Measurements from ENCODE around the gene FCRL4.

Gene FCRL4

DNA sequence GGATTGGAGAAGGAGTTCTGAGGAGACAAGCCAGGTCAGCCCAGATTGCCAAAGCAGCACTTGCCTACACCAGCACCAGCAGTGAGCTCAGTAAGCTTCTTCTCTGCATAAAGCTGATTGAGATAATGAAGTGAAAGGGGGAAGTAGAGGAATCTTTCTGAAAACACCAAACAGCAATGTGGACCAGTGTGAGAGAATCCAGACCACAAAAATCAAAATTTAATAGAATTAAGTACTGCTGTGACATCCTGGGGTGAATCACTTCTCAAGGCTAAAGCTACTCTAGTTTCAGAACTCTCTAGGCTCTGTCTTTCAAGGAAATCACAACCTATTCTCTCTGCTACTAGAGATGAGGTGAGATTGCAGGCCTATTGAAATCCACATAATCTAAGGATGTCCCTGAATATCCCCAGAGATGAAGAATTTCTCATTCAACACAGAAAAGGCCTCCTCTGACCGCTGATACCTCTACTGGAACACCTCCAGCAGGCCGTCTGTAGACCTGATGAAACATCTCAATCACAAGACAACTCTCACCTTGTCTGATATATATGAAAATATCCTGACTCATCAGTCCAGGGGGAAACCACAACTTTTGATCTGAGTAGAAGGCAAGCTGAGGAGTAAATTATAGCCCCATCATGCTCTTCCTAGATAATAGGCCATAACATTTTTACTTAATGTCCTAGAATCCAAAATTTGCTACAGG, at the start of gene FCRL4:
Gene FCRL4 (minus strand): TSS at position 127 of the 709 bp plus-strand sequence. CDS start 141 bp downstream, outside the sequence.
- DNase-seq: no peak

DNA sequence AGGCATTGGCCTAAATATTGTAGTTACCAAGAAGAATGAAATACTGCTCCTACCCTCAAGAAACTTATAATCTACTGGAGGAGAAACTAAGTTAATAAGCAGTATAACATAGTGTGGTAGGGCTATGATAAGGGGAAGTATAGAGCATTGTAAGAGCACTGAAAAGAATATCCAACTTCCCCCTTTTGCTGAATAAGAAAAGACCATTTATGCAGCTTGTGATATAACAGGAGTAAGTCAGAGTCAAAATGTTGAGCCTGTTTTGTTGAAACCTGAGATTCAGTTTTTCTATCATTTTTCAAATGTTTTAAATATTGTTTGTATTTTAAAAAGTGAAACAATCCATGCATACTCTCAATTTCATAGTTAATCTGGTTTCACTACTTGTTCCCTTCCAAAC, 48.3 kb upstream of the FCRL4 start:
- no peak for DNase-seq

DNA sequence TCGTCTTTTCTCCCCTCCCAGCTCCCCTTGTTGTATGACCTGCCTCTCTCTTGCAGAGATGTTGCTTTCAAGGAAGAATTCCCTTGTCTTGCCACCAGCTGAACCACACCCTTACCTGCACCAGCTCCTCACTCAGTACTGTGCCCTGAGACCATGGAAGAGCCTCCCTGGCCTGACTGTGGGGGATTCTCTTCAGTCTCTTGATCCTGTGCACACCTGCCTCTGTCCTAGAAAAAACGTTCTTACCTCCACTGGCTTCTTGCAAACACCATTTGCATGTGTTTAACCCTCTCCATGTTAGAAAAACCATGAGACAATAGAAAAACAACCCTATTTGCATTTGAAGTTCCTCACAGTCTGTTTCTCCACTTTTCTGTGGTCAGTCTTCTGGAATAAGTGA, 43.3 kb upstream of the FCRL4 start:
- DNase-seq: no peak

DNA sequence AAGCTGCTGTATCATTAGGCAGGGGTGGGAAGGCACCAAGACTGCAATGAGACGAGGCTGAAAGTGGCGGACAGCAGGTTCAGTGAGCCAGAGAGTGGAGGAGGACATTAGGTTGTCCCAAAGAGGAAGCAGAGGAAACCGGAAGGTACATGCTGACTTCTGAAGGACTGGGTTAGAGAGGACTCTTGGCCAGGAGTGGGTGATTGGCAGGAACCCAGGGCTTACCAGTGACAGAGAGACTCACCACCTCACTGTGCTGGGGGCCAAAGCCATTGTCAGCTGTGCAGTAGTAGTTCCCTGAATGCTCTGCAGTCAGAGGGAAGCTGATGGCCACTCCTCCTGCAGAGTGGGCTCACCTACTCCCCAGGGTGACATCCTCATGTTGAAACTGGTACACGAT, 41.9 kb upstream of the FCRL4 start:
- DNase-seq: no peak

DNA sequence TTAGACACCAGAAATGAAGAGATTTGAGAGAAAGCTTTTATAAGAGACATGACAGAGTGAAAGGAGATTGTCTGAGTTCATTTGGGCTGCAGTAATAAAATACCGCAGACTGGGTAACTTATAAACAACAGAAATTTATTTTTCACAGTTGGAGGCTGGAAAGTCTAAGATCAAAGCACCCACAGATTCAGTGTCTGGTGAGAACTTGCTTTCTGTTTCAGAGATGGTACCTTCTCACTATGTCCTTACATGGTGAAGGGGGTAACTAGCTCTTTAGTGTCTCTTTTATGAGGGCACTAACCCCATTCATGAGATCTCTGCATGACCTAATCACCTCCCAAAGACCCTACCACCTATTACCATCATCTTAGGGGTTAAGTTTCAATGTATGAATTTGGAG, 30.9 kb upstream of the FCRL4 start:
- DNase-seq: no peak

DNA sequence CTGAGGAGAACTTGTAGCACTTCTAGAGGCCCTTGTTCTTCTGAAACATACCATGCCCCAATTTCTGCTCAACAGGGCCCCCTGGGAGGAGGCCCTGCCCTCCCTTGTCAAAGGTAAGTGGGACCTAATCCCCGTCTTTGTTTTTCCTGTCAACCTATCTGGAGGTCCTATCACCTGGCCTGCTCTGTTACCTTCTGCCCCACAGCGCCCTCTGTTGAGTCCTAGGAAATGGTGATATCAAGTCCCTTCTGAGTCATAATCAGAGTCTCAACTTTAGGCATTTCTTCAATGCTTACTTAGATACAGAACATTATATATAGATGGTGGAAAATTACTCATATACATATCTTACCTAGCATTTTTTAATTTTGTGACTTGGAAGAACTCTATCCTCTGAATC, 28.2 kb upstream of the FCRL4 start:
- DNase-seq: no peak

DNA sequence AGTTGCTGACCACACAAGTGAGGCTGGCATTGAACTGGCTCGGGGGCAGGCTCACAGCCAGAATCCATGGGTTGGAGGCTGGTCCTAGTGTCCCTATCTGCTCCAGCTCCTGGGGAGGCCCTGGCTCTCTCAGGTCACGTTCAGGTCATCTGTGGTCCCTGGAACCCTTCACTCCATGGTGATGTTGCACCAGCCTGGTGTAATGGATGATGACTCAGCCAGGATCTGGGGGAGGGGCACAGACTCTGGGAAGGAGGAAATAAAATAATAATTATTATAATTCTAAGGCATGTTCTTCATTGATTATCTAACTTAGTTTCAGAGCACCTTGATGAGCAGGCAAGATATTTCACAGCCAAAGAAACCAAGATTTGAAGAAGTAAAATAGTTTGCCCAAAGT, 26.6 kb upstream of the FCRL4 start:
- DNase-seq: peak; percentile 3

DNA sequence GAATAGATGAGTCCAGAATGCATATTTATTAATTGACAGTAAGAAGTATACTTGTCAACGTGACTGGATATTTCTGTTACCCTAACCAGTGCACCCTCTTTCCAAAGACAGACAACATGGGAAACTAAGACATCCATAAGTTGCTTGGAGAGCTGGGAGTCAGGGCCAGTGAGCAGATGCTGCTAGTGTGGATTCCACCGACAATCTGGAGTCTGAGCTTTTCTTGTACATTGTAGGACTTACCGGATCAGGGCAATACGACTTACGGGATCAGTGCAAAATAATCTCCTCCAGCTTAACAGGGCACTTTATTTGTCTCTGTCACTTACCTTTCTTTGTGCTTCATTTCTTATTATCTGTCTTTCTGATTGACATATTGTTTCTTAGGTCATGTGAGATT, 24.6 kb upstream of the FCRL4 start:
- no peak for DNase-seq

DNA sequence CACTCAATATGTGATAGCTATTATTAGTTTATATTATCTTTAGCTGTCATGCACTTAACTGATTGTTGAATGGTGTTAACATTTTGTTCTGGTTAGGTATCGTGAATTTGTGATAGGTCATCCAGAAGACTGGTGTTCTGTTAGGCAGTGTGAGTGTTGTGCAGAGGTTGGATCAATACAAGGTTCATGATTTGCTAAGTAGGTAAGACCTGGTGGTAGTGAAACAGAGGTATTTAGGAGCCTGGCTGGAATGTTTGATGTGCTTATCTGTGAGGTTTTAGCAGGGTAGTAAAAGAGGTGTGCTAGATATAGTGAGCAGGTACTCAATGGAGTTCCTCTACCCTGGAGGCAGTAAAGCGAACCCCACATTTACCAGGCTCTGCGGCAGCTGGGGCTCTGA, 20.3 kb upstream of the FCRL4 start:
- DNase-seq: no peak

DNA sequence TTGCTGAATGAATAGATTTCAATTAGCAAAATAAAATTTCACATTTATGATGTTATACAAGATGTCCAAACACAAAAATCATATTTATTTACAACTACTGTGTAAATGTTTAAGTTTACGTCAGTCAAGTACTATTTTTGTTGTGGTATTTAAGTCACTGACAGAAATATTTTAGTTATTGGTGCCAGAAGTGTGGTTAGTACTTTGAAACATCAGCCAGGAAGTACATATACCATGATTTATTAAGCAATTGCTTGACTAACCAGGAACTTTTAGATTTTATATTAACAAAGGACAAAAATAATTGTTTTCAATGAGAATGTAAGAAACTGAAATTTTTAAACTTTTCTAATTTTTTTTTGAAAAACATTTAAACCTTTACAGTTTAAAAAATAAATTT, 2.4 kb upstream of the FCRL4 start:
- DNase-seq: no peak

DNA sequence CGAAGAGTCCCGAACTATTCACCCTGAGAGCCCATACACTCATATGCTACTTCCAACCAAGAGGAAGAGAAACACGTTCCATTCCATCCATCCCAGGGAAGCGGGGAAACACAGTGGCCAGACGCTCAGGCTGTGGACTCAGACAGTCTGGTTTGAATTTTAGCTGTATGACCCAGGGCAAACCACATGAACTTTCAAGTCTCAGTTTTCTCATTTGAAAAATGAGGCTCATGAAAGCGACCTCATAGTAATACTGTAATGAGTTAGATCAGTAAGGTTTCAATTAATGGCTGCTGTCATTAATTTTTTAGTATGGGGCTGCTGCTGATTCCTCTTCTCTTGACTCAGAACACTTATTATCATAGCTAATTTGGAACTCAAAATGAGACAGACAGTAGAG, 1.5 kb downstream of the FCRL4 start:
- no peak for DNase-seq

DNA sequence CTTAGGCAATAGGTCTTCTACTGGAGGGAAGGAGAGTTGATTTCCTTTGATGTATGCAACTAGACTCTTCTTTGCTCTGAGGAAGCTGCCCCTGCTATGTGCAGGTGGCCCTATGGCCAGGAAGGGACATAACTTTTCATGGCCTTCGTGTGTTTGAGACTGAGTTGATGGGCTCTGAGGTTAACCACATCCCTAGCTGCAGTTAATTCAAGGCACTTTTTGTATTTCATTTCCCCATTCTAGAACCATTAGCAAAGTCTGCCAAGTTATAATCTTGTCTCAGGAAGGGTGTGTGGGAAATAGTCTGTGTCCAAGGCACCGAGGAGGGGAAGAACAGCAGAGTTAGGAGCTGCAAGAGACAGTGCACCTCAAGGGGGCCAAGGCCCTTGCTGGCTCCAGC, 2.5 kb downstream of the FCRL4 start:
- no peak for DNase-seq

DNA sequence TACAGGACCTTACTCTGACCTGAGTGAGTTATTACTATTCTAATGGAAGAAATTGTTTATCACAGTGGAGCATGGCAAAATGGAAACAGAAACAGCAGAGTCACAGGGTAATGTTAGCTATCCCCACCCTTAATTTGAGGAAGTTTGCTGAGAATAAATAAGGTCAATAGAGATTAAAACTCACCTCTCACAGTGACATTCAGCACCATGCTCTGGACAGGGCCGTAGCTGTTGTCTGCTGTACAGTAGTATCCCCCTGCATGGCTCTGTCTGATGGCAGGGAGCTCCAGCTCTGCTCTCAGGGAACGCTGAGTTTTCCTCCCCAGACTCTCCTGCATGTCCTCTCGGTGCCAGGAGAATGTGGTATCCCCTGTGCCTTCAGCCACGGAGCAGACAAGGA, 11.9 kb downstream of the FCRL4 start:
- no peak for DNase-seq

DNA sequence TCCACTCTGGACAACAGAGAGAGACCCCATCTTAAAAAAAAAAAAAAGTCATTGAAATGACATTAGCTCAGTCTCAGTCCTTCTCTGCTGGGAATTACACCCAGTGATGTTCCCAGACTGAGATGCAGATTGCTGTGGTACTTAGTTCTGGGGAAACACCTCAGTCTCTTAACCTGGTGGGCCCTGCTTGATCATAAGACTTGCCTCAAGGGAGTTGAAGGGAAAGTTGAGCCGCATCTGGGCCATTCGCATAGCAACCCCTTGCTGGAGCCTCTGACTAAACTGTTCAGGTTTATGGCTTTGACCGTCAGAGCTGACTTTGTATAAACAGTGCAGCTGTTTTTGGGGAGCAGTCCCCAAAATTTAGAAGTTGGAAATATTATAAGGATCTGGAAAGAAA, 13.4 kb downstream of the FCRL4 start:
- no peak for DNase-seq

DNA sequence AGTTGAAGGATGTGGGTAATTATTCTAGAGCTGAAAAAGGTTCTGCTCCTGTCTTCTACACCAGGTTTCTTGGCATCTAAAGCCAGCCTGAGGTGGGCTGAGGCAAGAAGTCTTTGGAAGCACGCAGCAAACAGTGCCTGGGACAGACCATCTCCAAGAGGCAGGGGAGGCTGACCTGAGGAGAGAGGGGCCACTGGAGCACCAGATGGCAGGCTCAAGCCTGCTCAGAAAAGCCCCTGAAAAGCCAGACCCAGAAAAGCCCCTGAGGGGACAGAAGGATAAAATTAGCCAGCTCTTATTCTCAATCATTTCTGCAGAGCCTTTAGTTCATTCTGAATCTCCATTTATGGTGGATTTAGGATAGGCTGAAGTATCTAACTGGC, 17.1 kb downstream of the FCRL4 start:
- DNase-seq: no peak

DNA sequence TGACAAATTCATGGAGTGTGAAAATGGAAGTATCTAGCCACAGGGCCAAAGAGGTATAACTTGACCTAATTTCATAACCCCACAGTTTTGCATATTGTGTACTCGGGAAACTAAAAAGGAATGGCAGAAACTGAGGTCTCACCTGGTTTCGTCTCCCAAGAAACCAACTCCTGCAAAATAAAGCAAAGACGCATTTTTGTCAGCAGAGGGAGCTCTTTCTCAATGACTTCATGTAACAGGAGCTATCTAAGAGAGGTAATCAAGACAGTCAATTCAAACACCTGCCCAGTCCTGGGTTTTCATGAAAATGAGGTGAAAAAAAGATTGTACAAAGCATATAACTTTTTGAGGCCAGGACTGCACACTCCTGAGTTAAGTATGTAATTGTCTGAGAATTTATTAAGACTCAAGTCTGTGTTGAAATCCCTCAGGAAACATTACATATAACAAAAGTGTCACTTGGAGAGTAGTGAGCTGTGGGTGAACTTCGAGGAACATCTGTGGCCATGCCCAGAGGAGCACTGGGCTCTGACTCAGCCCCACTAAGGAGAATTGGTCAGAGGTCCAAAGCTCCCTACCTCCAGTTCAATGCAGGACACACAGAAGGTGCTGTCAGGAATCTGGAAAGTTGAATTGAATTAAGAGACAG, 17.6 kb downstream of the FCRL4 start:
- peak; percentile 52 for DNase-seq

DNA sequence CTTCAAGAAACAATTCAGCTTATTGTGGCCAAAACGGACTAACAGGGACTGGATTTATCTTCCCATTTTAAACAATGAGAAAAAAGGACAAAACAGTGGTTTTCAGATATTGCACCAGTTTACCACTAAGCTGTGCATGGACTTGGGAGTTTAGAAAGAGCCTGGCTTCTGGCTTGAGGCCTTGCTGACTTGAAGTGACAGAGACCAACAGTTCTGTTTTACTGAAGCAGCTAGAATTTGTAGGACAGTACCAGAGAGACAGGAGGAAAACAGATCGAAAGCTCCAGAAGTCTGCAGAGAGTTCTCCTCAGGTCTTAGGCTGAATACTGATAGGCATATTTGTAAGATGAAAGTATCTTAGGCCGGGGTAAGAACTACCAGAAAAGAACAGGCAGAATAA, 20.5 kb downstream of the FCRL4 start:
- DNase-seq: no peak

DNA sequence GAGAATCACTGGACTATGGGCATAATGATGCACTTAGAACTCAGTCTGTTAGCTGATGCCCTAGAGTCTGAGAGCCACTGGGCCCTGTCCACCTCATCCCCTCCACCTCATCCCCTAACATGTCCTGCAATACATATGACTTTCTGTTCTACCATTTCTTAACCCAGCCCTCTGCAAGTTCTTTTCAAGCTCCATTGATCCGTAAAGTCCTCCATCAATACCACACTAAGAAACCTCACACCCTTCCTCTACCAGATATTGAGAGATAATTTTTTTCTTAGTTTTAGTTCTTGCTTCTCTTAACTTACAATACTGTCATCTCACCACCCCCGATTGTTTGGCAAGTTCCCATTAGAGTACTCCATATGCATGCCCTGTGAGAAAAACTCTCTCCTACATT, 22.1 kb downstream of the FCRL4 start:
- DNase-seq: no peak

DNA sequence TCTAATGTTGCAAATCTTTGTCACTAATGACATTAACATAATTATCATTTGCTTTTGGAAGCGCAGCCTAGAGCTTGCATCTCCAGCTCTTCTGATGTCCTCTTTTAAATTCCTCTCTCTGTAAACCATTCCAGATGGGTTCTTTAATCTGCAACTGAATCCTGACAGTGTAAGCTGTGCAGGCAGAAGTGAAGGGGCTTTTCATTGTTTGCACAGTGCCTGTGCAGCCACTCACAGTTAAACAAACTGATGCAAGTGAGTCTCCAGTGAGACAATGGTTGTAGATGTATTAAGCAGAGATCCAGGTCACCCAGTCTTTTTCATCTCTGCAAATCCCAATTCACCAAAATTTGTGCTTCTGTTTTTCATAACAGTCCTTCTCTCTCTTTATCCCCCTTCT, 23.0 kb downstream of the FCRL4 start:
- no peak for DNase-seq

DNA sequence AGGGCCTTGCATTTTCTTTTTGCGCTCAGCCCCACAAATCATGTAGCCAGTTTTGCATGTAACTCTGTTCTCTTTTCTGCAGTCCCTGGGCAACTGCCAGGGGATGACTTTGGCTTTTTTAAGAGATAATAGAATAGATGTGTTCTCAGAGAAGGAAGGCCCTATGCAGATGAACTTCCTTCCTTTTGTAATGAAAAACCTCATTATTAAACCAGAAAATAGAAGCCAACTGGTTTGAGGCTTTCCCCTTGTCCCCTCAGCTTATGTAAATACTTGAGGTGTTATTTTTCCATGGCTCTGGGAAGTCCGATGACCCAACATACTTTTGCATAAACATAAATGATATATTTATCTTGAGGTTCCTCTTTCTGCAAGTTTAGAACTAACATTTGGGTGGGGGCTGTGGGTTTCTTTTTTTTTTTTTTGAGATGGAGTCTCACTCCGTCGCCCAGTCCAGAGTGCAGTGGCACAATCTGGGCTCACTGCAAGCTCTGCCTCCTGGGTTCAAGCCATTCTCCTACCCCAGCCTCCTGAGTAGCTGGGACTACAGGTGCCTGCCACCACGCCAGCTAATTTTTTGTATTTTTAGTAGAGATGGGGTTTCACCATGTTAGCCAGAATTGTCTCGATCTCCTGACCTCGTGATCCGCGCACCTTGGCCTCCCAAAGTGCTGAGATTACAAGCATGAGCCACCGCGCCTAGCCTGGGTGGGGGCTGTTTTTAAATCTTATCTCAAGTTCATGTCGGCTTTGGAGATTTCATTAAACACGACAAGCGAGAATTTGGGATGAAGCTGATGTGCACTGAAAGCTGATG, 31.2 kb downstream of the FCRL4 start:
- DNase-seq: no peak

DNA sequence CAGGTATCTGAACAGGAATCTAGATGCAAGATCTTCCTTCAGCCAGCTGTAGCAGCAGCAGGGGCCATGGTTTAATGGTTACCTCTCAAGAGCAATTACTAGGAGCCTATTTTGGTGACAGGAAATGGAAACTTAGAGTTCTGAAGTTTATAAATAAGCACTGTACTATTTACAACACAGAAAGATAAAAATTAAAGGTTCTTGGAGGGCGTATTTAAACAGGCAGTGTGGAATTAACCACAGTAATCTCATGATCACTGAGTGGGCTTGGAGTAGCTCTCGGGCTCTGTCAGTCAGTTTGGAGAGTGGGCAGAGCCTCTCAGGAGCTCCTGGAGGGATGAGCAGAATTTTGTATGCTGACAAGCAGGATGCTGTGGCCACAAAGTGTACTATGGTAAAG, 35.4 kb downstream of the FCRL4 start:
- DNase-seq: no peak

DNA sequence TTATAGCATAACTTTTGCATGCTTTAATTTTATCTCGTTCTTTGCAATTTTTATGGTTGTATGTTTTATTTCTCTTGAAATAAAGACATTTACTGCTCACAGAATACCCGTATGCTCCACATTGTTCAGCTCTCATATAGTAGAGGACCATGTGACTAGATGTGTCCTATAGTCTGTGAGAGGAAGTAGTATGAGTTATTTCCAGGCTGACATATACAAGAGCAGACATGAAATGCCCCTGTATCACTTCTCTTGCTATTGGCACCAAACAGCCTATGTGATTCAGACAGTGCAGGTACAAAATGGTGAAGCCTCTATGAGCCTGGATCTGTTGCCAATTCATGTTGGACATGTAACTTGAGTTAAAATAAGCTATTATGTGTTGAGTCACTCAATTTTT, 39.8 kb downstream of the FCRL4 start:
- no peak for DNase-seq

DNA sequence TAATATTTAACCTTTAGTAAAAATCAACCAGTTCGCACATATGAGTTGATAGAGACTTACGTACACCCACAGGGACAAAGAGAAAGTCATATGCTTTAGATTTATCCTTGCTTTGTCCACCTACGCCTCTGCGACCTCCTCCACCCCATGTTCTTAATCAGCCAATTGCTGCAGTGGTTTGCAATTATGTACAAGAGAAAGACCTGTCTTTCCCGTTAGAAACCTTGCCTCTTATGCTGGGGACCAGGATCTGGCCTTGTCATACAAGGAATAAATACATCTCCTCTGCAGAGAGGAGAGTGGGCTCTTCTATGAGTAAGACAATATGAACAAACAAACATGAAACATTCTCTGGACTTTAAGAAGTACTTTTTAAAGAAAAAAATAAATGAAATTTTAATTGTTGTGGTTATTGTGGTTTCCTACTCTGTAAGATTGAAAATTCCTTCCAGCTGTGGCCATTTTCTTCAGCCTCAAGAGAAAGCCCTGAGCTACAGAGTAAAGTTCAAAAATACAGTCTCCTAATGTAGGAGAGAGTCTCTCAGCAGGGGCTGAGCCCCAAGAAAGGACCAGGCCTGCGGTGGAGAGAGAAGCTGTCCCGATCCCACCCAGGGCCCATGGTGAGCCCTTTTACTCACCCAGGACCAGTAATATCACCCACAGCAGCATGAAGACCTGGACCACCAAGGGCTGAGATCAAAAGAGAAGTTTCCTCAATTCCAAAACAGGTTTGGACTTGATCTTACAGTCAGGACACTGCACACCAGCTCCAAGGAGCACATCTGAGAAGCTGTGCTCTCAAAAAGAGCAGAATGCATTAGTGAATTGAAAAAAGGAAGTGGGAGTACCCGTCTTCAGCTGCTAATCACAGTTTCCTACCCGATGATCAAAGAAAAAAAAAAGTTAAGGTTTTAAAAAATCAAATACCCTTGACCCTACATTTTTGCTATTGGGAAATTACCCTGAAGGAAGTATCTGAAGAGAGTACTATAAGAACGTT, 45.9 kb downstream of the FCRL4 start, which contains the start of gene FCRL5:
Gene FCRL5 (minus strand): TSS at position 822 of the 1,000 bp plus-strand sequence. CDS start 153 bp downstream, at position 669.
- DNase-seq: no peak

All from fibroblast of skin of right quadriceps (primary cell).